Measurements from ENCODE around the gene ITPR1.

- no peak for TF ChIP-seq ZNF384 (IDR thresholded peaks at IDR 0.05)
- TF ChIP-seq FOXA1 (IDR thresholded peaks at IDR 0.05), result no peak
- TF ChIP-seq ELF4 (IDR thresholded peaks at IDR 0.05), result no peak
- TF ChIP-seq SP1 (IDR thresholded peaks at IDR 0.05), result no peak
- TF ChIP-seq TARDBP (IDR thresholded peaks at IDR 0.05), result no peak
- no peak for TF ChIP-seq FOXM1 (IDR thresholded peaks at IDR 0.05; ENCODE audit: borderline replicate concordance)
- no peak for TF ChIP-seq BHLHE40 (IDR thresholded peaks at IDR 0.05; ENCODE audit: borderline replicate concordance)
- TF ChIP-seq, protein P1, sequence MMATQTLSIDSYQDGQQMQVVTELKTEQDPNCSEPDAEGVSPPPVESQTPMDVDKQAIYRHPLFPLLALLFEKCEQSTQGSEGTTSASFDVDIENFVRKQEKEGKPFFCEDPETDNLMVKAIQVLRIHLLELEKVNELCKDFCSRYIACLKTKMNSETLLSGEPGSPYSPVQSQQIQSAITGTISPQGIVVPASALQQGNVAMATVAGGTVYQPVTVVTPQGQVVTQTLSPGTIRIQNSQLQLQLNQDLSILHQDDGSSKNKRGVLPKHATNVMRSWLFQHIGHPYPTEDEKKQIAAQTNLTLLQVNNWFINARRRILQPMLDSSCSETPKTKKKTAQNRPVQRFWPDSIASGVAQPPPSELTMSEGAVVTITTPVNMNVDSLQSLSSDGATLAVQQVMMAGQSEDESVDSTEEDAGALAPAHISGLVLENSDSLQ (IDR thresholded peaks at IDR 0.05), result no peak
- no peak for TF ChIP-seq HDGF (IDR thresholded peaks at IDR 0.05; ENCODE audit: borderline replicate concordance)
- no peak for TF ChIP-seq FOXK2 (IDR thresholded peaks at IDR 0.05)
- no peak for TF ChIP-seq ARNT (IDR thresholded peaks at IDR 0.05)
These were observed 225.1 kb downstream of the ITPR1 start for GRCh38 chr3:4718179-4718736.

Measured in HEK293T (cell line).